ENCODE data around the gene NT5M.

- TF ChIP-seq CTCF (conservative IDR thresholded peaks at IDR 0.05; ENCODE audit: low read depth, low read length) (no peak), EZH2 (IDR thresholded peaks at IDR 0.05; ENCODE audit: low read length, unreplicated experiment) (no peak)
Measured at GRCh38 chr17:17365476-17366110, 62.4 kb downstream of the NT5M start.
